Globus pallidus (tissue), 1 donor: Measurements from ENCODE around the gene CORO6.

ENCODE experiments used
- DNase-seq: peaks from one replicate; pipeline ENCODE4 v3.0.0-alpha.2; 2015; ENCODE audit warnings: low spot score

CORO6 gene

GRCh38 chr17:29565643-29566472 is 56.9 kb downstream of the CORO6 start:
- no peak for DNase-seq
